Sigmoid colon (tissue), 4 donors: ENCODE data around the gene FOXP1.

Experiments
- CTCF ChIP-seq, 4 experiments: fragments of 450-650 bp in 3 of 4; fragments of 200-600 bp in 1 of 4; IDR thresholded peaks; one replicate each; pipeline ENCODE4 v1.5.1; 2016 to 2019; ENCODE audit warnings: antibody characterized with exemption in 4 of 4, mild to moderate bottlenecking in 3 of 4, moderate library complexity in 2 of 4
- POLR2AphosphoS5 ChIP-seq, 4 donors: sonication (generic); formaldehyde crosslinking; IDR thresholded peaks; one replicate each; pipeline ENCODE4 v1.6.1; 2017; ENCODE audit warnings: antibody characterized with exemption in 4 of 4

- no peak for TF ChIP-seq POLR2AphosphoS5 (IDR thresholded peaks at IDR 0.05)
- TF ChIP-seq CTCF (IDR thresholded peaks at IDR 0.05): no peak
Measured at GRCh38 chr3:71109977-71110285, 473.6 kb downstream of the FOXP1 start.
